HG03575 (cell line): ENCODE measurements around the gene CD69.
"Not testable (repeated sequence)": the region's sequence is repeated elsewhere in the genome, so short reads cannot be mapped to it uniquely, and the experiment has no call there.

ENCODE experiments used
- ATAC-seq: cut with Tn5 transposase; IDR thresholded peaks from one replicate; pipeline ENCODE4 v1.9.1; 2021; ENCODE audit not compliant: unreplicated experiment, insufficient number of reproducible peaks, low FRiP score; ENCODE audit errors: extremely low read depth

CD69 gene

DNA sequence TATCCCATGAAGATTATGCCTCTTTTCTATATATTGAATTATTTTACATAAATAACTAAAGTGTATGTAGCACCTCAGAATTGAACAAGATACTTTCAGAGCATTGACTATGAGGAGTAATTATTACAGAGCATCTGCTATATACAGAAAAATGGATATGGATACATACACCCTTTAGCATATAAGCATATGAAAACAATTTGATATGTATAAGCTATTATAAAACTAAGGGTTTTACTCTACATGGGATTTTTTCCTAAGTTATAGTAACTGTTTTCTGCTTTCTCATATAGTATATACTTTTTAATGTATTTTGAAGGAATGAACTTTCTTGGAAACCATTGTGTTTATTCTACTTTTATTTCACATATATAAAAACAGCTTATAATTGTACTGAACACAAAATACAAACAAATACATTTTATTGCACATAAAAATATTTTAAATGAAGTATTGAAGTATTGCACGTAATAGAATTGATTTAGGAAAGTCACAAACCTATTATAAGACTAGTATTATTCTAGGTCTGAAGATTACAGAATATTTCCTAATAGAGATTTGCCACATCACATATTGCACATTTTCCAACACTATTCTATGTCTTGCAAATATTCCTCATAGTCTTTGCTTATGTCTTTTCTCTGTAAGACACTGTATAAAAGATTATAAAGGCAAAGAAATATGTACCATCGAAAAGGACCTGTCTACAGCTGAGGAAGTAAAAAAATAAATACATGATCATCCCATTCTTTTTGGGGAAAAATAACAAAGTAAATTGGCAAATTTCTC, 8.4 kb downstream of the CD69 start:
- ATAC-seq, result no peak

DNA sequence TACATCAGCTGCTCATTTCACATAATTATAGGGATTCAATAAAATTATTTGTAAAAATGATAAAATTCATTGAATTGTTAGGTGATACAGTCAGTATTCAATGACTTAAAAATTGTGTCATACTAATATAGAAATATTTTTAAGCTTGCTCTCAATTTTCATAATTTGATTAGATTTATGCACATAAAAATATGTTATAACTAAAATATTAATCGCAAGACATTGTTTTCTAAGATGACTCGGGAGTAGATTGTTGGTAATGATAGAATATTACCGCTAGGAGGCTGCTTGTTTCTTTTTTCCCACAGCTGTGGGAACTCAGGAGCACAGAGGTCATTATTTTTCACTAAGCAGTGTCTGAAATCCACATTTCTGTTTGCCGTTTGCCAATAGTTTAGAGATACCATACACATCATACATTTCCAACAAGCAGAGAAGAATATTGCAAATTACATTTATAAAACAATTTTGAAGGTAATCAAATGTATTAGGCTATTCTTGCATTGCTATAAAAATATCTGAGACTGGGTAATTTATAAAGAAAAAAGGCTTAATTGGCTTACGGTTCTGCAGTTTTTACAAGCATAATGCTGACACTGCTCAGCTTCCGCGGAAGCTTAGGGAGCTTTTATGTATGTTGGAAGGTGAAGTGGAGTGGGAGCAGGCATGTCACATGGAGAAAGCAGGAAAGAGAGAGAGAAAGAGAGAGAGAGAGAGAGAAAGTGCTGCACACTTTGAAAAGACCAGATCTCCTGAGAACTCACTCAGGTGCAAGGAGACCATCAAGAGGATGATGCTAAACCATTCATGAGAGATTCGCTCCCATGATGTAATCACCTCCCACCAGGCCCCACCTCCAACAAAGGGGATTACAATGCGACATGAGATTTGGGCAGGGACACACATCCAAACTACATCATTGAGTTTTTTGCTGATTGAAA, 9.2 kb downstream of the CD69 start:
- ATAC-seq, result no peak

DNA sequence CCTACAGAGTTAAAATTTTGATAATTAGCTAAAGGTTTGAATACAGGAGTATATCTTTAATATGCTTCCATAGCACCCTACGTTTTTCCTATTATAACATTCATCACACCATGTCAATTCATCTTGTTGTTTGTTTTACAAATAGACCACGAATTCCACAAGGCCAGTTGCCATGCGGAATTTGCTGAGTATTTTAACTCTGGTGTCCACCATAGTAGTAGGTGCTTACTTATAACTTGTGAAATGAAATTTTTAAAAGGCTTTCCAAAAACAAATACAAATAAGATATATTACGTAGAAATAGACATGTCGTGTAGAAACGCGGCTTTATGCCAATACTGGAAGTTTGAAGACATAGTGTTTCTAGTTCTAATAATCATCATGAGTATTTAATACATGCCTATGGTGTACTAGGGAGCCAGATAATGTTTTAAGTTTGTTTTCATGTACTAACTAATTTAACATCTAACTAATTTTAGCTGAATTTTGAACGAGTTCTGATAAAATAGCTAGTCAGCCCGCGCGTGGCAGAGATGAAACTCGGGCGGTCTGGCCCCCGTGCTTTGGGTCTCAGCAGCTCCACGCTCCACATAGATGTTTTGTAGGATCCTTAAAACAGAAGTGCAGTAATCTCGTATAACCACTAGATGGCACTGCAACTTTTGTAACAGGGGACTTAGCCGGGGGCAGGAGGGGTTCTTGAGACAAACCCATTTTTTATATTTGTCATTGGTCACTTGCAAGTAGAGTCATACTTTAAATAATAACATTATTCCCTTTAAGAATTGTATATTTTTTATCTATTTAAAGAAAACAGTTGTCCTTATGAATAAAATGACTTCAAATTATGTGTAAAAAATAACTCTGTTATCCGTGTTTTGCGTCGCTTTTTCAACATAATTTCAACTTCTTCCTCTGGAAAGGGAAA, 10.2 kb downstream of the CD69 start:
- ATAC-seq, result no peak

DNA sequence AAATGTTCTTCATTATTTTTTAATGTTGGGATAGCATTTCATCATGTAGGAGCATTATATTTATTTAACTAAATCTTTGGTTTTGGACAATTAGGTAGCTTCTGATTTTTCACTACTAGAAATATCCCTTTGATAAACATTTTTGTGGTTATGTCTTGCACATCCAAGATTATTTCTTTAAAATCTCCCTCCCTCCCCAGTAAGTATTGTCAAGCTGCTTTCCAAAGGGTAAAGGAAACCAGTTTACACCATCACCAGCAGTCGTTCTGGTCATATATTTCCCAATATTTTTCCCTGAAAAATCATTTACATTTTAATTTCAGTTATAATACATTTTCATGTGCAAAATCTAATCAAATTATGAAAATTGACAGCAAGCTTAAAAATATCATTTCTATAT, 11.1 kb downstream of the CD69 start:
- no peak for ATAC-seq

DNA sequence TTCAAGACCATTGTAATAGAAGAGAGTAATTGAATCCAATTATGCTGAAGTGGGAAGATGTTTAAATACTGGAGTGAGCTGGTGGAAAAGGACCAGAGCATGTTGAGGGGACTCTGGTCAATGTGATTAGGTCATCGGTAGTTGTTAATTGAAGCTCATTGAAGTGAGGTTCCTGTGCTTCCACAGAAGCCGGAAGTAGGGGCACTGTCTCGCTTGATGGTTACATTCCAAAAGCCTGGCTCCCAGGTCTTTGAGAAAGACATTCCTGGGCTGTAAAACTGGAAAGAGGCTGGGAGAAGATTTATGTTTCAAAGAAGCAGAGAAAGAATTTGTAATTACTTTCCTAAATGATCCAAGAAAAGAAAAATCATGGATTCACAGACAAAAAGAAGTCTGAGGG, 15.5 kb downstream of the CD69 start:
- ATAC-seq, result no peak

DNA sequence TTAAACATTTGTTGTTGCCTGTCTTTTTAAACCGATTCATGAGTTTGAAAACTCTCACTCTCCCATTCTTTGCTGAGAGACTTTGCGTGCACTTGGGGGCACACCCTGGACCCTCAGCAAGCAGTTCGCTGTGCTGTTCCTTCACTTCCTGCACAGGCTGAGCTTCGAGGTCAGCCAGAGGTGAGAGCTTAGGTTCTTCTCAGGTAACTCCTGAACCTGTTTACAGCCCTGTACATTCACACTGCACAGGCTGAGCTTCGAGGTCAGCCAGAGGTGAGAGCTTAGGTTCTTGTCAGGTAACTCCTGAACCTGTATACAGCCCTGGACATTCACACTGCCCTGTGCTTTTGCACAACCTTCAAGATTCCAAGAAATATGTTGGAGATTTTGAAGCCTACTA, 18.0 kb downstream of the CD69 start:
- no peak for ATAC-seq

DNA sequence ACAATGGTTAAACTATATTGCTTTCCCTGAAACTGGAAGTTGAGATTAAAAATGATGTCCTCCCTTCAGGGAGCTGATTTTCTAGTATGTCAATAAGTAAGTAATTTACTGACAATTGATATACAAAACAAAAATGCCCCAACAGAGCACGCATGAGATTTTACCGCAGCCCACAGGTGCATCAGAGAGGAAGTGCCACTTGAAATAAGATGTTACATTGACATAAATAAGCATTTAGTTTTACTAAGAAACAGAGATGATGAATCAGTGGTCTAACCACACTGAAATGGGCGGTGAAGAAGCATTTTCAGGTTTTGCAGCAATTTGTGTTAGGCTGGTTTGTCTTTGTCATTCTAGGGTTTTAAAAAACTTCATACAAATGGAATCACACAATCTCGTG, 19.0 kb downstream of the CD69 start:
- no peak for ATAC-seq

DNA sequence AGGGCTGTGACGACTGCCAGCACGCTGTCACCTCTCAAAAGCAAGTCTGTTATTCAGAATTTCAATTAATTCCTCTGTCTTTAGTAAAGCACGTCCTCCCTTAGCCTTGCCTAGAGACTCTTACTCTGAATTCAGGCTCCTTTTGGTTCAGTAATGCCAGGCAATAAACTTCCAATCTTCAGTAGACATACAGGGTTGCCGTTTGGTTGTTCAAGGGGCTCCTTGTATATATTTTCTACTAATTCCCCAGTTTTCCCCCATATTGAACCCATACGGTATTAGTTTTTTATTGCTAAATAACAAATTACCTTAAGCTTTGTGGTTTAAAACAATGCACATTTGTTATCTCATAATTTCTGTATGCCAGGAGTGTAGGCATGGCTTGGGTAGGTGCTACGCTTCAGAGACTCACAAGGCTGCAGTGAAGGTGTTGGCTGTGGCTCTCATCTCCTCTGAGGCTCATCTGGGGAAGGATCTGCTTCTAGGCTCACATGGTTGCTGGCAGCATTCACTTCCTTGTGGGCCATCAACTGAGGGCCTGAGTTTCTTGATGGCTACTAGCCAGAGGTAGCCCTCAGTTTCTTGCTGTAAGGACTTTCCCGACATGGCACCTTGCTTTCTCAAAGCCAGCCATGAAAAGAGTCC, 20.5 kb downstream of the CD69 start:
- no peak for ATAC-seq

DNA sequence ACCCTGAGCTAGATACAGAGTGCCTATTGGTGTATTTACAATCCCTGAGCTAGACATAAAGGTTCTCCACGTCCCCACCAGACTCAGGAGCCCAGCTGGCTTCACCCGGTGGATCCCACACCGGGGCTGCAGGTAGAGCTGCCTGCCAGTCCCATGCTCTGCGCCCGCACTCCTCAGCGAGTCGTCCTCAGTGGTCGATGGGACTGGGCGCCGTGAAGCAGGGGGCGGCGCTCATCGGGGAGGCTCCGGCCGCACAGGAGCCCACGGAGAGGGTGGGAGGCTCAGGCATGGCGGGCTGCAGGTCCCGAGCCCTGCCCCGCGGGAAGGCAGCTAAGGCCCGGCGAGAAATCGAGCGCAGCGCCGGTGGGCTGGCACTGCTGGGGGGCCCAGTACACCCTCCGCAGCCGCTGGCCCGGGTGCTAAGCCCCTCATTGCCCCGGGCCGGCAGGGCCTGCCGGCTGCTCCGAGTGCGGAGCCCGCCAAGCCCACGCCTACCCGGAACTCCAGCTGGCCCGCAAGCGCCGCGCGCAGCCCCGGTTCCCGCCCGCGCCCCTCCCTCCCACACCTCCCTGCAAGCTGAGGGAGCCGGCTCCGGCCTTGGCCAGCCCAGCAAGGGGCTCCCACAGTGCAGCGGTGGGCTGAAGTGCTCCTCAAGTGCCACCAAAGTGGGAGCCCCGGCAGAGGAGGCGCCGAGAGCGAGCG, 21.1 kb downstream of the CD69 start:
- ATAC-seq, result not testable (repeated sequence)

DNA sequence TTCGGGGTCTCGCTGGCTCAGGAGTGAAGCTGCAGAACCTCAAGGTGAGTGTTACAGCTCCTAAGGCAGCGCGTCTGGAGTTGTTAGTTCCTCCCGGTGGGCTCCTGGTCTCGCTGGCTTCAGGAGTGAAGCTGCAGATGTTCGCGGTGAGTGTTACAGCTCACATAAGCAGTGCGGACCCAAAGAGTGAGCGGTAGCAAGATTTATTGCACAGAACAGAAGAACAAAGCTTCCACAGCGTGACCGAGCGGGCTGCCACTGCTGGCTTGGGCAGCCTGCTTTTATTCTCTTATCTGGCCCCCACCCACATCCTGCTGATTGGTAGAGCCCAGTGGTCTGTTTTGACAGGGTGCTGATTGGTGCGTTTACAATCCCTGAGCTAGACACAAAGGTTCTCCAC, 21.8 kb downstream of the CD69 start:
- ATAC-seq, result not testable (repeated sequence)

DNA sequence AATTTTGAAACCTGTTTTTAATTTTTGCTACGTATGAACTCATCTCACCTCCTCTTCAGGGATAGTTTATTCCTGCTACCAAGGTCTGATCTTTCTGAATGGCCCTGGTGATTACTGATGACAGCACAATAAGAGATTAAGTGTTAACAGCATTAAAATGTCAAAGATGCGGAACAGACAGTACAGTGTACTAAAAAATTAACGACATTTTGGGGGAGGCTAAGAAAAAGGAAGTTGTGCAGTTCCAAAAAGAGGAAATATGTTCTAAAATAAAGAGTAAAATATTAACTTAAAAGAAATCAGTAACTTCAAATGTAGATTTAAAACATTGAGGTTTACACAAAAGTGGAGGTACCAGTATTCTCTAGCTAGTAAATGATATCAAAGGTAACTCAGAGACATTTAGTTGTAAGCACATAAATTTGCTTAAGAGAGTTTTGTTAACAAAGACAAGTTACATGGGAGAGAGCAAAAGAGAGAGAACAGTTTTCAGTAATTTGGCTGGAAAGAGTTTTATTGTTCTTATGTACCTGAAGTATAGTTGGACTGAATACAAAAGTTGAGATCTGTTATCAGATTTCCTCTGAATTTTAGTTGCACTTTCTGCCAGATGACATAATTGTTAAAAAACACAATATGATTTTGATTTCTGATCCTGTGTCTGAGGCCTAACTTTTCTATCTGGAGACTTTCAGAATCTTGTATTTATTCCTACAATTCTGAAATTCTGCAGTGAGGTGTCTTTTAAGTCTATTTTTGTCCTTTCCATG, 23.6 kb downstream of the CD69 start:
- ATAC-seq, result no peak

DNA sequence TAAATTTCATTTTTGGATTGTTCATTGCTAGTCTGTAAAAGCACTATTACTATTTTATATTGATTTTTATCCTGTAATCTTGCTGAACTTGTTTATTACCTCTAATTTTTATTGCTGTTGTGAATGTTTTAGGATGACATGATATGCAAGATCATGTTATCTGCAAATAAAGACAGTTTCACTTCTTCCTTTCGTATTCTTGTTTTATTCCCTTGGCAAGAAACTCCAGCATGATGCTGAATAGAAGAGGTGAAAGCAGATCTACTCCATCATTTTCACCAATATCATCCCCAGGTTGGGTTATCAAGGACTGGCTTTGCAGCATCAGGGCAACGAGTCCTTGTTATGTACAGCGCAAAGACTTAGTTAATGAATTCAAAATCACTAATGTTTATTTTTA, 25.1 kb downstream of the CD69 start:
- no peak for ATAC-seq

DNA sequence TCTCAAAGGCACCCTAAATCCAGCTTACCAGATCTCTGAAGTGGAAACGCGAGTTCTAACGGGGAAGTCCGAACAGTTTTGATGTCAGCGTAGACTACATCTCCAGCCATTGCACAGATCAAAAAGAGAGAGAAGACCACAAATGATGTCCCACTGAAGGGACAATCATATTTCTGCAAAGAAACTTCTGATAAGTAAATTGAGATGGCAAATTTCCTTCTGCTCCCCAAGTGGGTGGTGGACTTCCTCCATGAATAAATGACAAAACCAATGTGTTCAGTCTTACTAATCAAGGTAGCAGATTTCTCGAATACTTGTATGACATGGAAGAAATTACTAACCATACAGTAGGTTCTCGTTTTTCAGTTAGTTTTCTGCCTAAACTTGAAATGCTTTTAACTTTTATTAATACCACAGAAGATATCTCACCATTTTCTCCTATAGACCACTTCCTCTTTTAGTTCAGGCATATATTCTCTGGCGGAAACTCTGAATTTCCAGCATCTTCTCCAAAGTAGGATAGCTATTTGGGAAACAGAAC, 27.7 kb downstream of the CD69 start, which contains the start of gene CLECL1:
Gene CLECL1 (minus strand): TSS at position 177 of the 541 bp plus-strand sequence.
- ATAC-seq, result no peak

DNA sequence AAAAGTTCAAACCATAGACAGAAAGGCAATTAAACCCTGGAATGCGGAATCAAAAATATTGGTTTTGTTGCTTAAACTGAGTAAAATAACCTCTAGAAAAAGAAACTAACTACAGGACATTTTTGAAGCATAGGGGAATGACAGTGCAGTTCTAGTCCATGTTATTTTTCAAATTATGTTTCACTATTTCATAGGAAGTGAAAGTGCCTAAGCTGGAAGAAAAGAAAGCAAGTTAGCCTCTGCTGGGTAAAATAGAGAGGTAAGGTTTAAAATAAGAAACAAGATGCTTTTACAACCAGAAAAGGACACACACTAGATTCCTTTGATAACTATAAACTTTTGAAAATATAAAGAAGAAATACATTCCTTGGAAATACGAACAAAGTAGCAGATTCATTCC, 28.9 kb downstream of the CD69 start:
- ATAC-seq, result no peak

DNA sequence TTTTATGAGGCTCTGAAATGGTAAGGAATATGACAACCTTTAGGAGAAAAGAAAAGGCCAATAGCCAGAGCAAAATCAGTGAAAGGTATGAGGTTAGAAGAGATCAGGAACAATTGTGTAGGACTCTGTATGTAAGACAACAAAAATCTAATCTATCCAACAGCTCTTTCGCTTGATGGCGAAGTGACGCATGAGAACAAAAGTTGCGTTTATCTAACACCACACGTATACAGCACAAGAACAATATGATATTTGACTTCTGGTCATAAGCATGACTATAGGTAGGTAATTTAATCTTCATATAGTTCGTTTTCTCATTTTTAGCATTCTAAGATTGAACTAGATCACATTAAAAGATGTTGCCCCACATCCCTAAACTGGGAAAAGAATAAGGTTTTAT, 29.3 kb downstream of the CD69 start:
- ATAC-seq, result no peak

DNA sequence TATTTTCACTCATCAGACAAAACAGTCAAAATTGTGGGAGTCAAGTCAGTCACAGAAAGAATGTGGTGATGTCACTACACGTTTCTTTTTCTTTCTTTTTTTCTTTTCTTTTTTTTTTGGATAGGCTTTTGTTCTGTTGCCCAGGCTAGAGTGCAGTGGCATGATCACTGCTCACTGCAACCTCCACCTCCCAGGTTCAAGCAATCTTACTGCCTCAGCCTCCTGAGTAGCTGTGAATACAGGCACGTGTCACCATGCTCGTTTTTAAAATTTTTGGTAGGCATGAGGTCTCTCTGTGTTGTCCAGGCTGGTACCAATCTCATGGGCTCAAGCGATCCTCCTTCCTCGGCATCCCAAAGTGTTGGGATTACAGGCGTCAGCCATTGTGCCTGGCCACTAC, 30.1 kb downstream of the CD69 start:
- ATAC-seq, result no peak

DNA sequence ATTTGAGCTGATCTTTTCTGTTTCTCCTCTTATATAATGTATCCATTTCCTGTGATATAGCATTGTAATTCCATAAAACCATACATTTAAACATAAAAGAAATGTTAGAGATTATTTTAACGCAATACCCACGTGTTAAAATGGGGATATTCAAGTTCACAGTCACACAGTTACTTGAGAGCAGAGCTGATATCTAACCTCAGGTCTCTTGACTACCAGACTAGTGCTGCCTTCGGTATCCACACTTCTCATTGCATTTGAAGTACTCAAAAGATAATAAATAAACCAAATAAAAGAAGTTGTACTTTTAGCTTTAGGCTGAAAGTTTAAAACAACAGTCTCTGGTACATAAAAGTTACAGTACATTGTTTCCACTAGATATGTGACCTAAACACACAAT, 30.7 kb downstream of the CD69 start:
- no peak for ATAC-seq
